AG04450 (cell line): ENCODE results near the gene AMZ2. TPM values are rescaled to one million over a fixed set of nuclear protein-coding genes. Genes with fewer than 3 reads are reported as not detected.
"Not testable (repeated sequence)": the region's sequence is repeated elsewhere in the genome, so short reads cannot be mapped to it uniquely, and the experiment has no call there.

ENCODE experiments used
- CTCF ChIA-PET: fragments of 300-600, 350-600 bp; formaldehyde crosslinking; extraction: SDS; loops from one replicate; lab custom pipeline; 2022; ENCODE audit warnings: antibody characterized with exemption, inconsistent platforms; lab: Charles Lee
- POLR2A ChIA-PET: fragments of 350-600 bp; formaldehyde crosslinking; extraction: SDS; loops from one replicate; lab custom pipeline; 2021; ENCODE audit warnings: antibody characterized with exemption, inconsistent platforms; lab: Yijun Ruan, JAX
- DNase-seq: peaks from one replicate; pipeline ENCODE4 v3.0.0-alpha.2; 2011; ENCODE audit warnings: low read depth, low spot score
- H3K27ac ChIP-seq: one replicate; pipeline ENCODE4 v1.5.1; 2012; ENCODE audit warnings: low read depth, low read length, control low read depth
- H3K27me3 ChIP-seq: one replicate; pipeline ENCODE4 v1.6.0; 2012; ENCODE audit warnings: low read length; ENCODE audit not compliant: control insufficient read depth, insufficient read depth
- H3K4me3 ChIP-seq: 2 replicates; pipeline ENCODE4 v1.5.1; 2011; ENCODE audit warnings: mild to moderate bottlenecking, low read depth, low read length, control low read depth
- H3K9me3 ChIP-seq: 2 replicates; pipeline ENCODE4 v1.5.1; 2012; ENCODE audit warnings: low read length; ENCODE audit not compliant: control insufficient read depth, insufficient read depth
- polyA plus RNA-seq: library from polyadenylated mRNA; depleted of rRNA; stranded (reverse); fragments of >200 nt; gene quantifications from 2 replicates; pipeline ENCODE4 v1.2.3, GENCODE V29; 2011
- TF ChIP-seq, protein P1 (sequence below): IDR thresholded peaks from 2 replicates; pipeline ENCODE4 v1.5.1; 2011; ENCODE audit warnings: low read depth, low read length, control low read depth, inconsistent platforms

AMZ2 gene
- polyA plus RNA-seq, 1 experiment = 112 TPM

GRCh38 chr17:68248891-68249290 lies 1.0 kb downstream of the AMZ2 start:
- H3K27ac ChIP-seq = no peak overlapping the region
- no peak for DNase-seq
- TF ChIP-seq, protein P1, sequence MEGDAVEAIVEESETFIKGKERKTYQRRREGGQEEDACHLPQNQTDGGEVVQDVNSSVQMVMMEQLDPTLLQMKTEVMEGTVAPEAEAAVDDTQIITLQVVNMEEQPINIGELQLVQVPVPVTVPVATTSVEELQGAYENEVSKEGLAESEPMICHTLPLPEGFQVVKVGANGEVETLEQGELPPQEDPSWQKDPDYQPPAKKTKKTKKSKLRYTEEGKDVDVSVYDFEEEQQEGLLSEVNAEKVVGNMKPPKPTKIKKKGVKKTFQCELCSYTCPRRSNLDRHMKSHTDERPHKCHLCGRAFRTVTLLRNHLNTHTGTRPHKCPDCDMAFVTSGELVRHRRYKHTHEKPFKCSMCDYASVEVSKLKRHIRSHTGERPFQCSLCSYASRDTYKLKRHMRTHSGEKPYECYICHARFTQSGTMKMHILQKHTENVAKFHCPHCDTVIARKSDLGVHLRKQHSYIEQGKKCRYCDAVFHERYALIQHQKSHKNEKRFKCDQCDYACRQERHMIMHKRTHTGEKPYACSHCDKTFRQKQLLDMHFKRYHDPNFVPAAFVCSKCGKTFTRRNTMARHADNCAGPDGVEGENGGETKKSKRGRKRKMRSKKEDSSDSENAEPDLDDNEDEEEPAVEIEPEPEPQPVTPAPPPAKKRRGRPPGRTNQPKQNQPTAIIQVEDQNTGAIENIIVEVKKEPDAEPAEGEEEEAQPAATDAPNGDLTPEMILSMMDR = no peak
- no peaks in the 10 kb centered on the region; the same call in 1 of the 2 replicates for H3K9me3 ChIP-seq
- H3K27me3 ChIP-seq = no peaks in the 10 kb centered on the region
- H3K4me3 ChIP-seq = peak overlapping the region; percentile 79; the same call in 1 of the 2 replicates
- ChIA-PET POLR2A (no interaction called here), CTCF (interaction anchor here (0.7 to 2.7 kb wide), 7 partner anchors 44 to 237 kb away, joined by 3 to 9 read pairs (median 4); no protein-coding TSS in a partner anchor)

GRCh38 chr17:68249354-68249765 lies 1.5 kb downstream of the AMZ2 start:
- POLR2A ChIA-PET = no interaction called here
- Histone ChIP-seq H3K4me3 (no peak overlapping the region), H3K9me3 (no peaks in the 10 kb centered on the region; the same call in 1 of the 2 replicates), H3K27me3 (no peaks in the 10 kb centered on the region), H3K27ac (no peak overlapping the region)
- TF ChIP-seq, protein P1 = no peak
- DNase-seq = no peak
- CTCF ChIA-PET = interaction anchor here (1.4 to 2.7 kb wide), 3 partner anchors 49 to 187 kb away, joined by 4 to 9 read pairs (median 6); no protein-coding TSS in a partner anchor

DNA sequence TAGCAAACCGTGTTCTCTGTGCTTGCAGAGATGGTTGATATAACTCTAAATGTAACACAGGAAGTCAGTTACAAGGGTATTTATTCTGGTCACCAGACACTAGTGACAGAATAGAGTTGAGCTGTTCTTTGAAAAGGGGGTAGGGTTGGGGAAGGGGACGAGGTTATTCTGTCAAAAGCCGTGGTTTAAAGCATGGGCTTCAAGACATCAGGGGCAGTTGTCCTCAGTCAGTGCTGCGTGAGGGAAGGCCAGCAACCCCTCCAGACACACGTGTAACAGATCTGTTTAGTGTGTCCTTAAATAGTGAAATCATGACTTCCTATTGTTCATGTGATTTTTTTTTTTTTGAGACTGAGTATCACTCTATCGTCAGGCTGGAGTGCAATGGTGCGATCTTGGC lies 5.6 kb downstream of the AMZ2 start:
- POLR2A ChIA-PET, H3K27ac ChIP-seq, CTCF ChIA-PET, H3K27me3 ChIP-seq, H3K4me3 ChIP-seq, DNase-seq, H3K9me3 ChIP-seq: not testable (repeated sequence)

- no peak for DNase-seq
- Histone ChIP-seq H3K27me3 (no peaks in the 10 kb centered on the region), H3K9me3 (no peaks in the 10 kb centered on the region), H3K27ac (no peak overlapping the region), H3K4me3 (no peak overlapping the region)
- POLR2A ChIA-PET = no interaction called here
- TF ChIP-seq, protein P1 = no peak
- CTCF ChIA-PET = interaction anchor here (1.1 kb wide), 1 partner anchor 143 kb away, joined by 3 read pairs; no protein-coding TSS in a partner anchor
Observed at GRCh38 chr17:68255151-68255550, 7.3 kb downstream of the AMZ2 start.

DNA sequence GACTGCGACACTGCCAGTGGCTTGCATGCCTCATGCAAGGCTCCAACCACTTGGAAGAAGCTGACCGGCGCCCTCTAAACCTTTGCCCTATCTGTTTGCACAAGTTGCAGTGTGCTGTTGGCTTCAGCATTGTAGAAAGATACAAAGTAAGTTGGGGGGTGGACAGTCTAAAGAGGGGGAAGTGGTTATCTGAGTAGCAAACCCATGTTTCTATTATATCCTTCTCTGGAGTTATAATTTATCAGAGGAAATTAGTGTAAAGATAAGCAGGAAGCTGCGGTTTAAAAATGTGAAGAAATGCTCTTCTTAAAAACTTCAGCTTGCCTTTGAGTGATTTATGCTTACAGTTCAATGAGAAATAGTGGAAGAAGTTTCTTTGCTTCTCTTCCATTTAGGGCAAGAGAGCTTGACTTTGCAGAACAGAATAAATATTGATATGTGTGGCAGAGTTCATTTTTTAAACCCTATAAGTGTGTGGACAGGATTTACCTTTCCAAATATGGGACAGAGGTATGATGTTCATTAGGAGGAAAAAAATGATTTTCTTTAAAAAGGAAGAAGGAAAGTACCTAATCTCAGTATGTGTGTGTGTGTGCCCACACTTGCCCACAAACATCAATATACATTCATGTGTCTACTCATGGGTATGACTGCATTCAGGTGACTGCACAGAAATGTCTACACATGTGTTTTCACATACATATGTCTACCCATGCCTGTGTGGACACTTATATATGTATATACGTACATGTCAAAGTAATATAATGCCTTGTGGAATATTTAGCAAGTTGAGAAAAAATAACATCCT lies 8.1 kb downstream of the AMZ2 start:
- POLR2A ChIA-PET = no interaction called here
- no peaks in the 10 kb centered on the region for H3K27me3 ChIP-seq
- no peak overlapping the region for H3K4me3 ChIP-seq
- TF ChIP-seq, protein P1 = no peak
- H3K27ac ChIP-seq = no peak overlapping the region
- no peak for DNase-seq
- no peaks in the 10 kb centered on the region for H3K9me3 ChIP-seq
- CTCF ChIA-PET = interaction anchor here (0.5 kb wide), 1 partner anchor 9 kb away, joined by 4 read pairs; no protein-coding TSS in a partner anchor

- H3K27ac ChIP-seq, H3K27me3 ChIP-seq, H3K4me3 ChIP-seq, H3K9me3 ChIP-seq, CTCF ChIA-PET, POLR2A ChIA-PET, DNase-seq: not testable (repeated sequence)
Observed at GRCh38 chr17:68256701-68257100, 8.9 kb downstream of the AMZ2 start.
